Lung microvascular endothelial cell (primary cell): ENCODE measurements around the gene KAT6B. TPM values are rescaled to one million over a fixed set of nuclear protein-coding genes. Genes with fewer than 3 reads are reported as not detected.
"Not testable (repeated sequence)": the region's sequence is repeated elsewhere in the genome, so short reads cannot be mapped to it uniquely, and the experiment has no call there.

Experiments
- DNase-seq, 2 donors: peaks; one replicate each; pipeline versions ENCODE4 v3.0.0 to v3.0.0-alpha.2; 2010; ENCODE audit warnings: low read depth in 2 of 2
- total RNA-seq: library from RNA; depleted of rRNA; stranded (reverse); fragments of >200 nt; gene quantifications from 2 replicates; pipeline ENCODE4 v1.2.1, GENCODE V29; 2014

The KAT6B gene
- 7.6 and 20.0 TPM in 2 replicates for total RNA-seq

DNA sequence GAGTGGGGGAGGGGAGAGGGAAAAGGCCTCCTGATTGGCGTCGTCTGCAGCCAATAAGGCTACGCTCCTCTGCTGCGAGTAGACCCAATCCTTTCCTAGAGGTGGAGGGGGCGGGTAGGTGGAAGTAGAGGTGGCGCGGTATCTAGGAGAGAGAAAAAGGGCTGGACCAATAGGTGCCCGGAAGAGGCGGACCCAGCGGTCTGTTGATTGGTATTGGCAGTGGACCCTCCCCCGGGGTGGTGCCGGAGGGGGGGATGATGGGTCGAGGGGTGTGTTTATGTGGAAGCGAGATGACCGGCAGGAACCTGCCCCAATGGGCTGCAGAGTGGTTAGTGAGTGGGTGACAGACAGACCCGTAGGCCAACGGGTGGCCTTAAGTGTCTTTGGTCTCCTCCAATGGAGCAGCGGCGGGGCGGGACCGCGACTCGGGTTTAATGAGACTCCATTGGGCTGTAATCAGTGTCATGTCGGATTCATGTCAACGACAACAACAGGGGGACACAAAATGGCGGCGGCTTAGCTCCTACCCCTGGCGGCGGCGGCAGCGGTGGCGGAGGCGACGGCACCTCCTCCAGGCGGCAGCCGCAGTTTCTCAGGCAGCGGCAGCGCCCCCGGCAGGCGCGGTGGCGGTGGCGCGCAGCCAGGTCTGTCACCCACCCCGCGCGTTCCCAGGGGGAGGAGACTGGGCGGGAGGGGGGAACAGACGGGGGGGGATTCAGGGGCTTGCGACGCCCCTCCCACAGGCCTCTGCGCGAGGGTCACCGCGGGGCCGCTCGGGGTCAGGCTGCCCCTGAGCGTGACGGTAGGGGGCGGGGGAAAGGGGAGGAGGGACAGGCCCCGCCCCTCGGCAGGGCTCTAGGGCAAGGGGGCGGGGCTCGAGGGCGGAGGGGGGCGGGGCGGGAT lies at the start of gene KAT6B:
Gene KAT6B (plus strand): TSS at position 459 of the 903 bp plus-strand sequence. CDS start 16,258 bp downstream, outside the sequence.
- DNase-seq: peak; percentile 100

DNA sequence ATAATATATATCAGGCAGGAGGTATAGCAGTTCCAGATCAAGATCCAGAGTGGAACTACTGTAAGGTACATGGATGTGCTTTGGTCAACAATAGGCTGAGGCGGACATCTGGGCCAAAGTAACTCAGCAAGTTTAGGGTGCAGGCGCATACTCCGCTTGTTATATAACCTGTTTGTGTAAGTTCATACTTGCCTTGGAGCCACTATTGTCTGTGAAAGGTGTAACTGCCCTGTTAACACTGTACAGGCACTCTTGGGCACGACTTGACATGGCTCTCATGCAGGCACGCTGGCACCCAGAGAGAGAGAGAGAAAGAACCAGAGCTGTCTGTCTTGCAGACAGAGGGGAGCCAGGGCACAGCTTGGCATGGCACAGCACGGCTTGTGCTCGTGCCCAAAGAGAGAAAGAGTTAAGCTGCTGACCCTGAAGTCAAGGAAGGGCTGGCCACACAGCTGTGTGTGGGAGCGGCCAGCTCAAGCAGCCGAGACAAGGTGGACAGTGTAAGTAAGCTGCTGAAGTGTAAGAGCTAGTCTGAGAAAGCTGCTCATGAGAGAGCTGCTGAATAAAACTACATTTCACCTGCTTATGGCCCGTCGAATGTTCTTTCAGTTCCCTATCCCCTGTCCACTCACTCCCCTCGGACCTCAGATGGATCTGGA lies 47.8 kb upstream of the KAT6B start:
- no peak for DNase-seq

DNA sequence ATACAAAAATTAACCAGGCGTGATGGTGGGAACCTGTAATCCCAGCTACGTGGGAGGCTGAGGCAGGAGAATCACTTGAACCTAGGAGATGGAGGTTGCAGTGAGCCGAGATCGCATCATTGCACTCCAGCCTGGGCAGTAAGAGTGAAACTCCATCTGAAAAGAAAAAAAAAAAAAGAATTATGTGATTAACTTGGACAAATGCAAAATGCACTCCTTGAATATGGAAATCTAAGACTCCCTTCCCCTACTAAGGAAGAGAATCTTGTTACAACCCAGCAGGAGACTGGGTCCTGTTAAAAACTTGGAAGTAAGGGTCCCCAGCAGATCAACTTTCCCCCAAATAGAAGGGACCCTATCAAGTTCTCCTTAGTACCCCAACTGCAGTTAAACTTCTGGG lies 44.5 kb upstream of the KAT6B start:
- DNase-seq: not testable (repeated sequence)

DNA sequence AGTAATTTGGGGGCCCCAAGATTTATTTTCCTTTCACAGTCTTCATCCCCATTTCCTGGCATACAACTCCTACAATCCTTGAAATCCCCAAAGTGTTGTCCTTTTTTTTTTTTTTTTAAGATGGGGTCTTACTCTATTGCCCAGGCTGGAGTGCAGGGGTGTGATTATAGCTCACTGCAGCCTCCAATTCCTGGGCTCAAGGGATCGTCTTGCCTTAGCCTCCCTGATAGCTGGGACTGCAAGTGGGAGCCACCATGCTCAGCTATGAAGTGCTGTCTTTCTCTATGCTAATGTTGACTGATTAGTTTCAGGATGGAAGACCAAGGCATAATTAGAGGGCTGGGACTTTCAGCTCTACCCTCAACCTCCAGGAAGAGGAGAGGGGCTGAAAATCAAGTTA lies 41.9 kb upstream of the KAT6B start:
- DNase-seq: no peak

DNA sequence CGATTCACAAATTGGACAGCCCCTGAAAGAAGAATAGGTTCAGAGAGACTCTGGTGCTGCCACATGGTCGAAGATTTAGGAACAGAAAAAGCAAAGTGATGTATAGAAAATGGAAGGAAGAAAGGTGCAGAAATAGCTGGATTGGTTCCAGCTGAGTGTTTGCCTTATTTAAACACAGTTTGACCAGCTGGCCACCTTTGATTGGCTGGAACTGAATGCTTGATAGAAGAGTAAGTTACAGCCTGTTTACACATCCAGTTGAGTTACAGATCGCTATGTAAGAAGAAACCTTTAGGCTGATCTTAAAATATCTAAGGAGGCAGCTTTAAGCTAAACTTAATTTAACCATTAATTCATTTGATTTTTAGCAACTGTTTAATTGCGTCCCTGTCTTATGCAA lies 40.3 kb upstream of the KAT6B start:
- no peak for DNase-seq

DNA sequence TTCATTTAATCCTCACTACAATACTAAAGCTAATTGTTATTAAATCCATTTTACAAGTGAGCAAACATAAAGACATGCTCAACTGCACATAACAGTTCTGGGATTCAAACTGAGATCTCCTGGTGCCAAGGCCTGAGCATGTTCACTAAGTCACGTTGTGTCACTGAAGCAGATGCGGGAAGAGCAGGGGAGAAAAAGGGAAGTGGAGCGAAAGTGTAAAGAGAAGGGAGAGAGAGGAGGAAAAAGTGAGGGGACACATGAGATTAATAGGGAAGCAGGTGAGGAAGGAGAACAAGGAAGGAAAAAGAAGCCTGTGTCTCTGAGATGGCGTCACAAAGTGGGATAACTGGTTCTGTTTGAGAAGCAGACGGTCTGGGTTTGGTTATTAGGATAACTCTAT lies 38.9 kb upstream of the KAT6B start:
- no peak for DNase-seq

DNA sequence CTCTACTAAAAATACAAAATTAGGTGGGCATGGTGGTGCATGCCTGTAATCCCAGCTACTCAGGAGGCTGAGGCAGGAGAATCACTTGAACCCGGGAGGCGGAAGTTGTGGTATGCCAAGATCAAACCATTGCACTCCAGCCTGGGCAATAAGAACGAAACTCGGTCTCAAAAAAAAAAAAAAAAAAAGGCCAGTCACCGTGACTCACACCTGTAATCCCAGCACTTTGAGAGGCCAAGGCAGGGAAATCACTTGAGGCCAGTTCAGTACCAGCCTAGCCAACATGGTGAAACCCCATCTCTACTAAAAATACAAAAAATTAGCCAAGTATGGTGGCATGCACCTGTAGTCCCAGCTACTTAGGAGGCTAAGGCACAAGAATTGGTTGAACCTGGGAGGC lies 34.4 kb upstream of the KAT6B start:
- DNase-seq: not testable (repeated sequence)

DNA sequence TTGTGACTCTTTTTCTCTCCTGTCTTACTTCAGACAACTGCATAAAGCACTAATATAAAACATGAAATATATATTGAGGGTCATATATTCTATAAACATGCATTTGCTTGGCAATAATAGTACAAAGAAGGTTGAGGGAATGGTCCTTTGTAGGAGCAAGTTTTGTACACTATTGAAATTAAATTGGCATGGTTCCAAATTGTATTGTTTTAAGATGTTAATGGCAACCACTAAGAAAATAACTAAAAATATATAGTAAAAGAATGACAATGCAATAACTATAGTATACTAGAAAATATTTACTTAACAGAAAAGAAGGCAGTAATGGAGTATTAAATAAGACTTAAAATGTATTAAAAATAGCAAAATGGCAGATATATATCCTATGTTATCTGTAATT lies 33.7 kb upstream of the KAT6B start:
- DNase-seq: no peak

DNA sequence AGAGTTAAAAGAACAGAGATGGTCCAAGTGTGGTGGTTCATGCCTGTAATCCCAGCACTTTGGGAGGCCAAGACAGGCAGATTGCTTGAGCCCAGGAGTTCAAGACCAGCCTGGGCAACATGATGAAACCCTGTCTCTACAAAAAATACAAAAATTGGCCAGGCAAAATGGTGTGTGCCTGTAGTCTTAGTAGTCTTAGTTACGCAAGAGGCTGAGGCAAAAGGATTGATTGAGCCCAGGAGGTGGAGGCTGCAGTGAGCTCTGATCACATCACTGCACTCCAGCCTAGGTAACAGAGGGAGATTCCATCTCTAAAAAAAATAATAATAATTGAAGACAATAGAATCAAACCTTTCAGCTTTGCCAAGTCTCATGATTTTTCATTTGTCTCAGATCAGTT lies 33.2 kb upstream of the KAT6B start:
- DNase-seq: not testable (repeated sequence)

DNA sequence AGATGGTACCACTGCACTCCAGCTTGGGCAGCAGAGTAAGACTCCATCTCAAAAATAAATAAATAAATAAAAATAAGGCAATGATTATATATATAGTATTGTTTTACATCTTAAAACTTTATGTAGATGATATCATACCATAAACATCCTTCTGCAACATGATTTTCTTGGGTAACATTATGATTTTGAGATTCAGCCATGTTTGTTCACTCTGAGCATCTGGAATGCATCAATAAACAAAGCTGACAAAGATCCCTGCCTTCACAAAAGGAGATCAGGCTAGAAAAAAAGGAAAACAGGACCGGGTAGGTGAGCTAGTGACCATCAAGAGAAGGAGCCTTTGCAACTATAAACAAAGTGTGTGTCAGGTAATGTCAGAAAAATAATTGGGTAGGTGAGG lies 31.9 kb upstream of the KAT6B start:
- no peak for DNase-seq

DNA sequence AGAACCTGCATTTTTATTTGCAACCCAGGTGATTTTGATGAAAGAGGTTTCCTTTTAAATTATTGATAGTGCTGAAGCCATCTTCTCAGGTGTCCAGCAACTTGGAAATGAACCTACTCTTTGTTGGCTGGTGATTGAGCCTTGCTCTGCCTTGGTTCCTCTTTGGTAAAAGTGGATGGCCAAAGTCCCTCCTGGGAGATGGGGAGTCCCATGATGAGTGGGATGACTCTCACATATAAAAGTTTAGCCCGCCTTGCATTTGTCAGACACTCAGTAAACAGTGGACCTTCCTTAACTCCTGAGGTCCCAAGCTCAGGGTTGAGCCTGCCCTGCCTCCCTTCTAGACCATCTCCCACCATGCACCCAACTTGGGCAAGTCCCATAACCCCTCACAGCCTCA lies 28.9 kb upstream of the KAT6B start:
- no peak for DNase-seq

DNA sequence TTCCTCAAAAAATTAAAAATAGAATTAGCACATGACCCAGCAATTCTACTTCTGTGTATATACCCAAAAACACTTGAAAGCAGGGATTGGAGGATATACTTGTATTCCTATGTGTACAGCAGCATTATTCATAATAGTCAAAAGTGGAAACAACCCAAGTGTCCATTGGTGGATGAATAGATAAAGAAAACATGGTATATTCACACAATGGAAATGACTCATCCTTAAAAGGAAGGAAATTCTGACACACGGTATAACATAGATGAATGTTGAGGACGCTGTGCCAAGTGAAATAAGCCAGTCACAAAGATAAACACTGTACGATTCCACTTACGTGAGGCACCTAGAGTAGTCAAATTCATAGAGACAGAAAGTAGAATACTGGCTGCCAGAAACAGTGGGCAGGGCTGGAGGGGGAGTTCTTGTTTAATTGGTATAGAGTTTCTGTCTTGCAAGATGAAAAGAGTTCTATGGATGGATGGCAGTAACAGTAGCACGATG lies 26.6 kb upstream of the KAT6B start:
- DNase-seq: peak; percentile 96 to 98

DNA sequence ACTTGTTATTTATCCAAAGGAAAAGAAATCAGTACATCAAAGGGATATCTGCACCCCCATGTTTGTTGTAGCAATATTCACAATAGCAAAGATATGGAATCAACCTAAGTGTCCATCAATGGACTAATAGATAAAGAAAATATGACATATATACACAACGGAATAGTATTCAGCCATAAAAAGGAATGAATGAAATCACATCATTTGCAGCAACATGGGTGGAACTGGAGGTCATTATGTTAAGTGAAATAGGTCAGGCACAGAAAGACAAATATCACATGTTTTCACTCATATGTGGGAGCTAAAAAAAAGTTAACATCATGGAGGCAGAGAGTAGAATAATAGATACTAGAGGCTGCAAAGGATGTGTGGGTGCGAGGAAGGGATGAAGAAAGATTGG lies 25.0 kb upstream of the KAT6B start:
- no peak for DNase-seq

DNA sequence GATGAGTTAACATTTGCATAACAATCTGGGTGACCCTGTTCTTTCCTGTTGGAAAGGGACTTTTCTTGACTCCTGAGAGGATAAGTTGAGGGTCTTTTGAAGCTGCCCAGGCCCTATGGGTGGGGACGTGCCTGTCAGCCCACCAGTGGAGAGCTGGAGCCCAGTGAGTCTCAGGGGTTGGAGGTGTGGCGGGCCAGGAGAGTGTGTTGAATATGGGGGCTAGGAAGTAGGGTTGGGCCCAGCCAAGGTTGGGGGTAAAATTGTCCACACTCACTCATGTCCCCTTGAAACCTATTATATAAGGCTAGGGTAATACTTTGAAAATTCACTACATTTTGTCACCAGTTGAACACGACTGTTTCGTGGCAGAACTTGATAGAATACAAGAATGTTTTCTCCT lies 17.9 kb upstream of the KAT6B start:
- DNase-seq: no peak

DNA sequence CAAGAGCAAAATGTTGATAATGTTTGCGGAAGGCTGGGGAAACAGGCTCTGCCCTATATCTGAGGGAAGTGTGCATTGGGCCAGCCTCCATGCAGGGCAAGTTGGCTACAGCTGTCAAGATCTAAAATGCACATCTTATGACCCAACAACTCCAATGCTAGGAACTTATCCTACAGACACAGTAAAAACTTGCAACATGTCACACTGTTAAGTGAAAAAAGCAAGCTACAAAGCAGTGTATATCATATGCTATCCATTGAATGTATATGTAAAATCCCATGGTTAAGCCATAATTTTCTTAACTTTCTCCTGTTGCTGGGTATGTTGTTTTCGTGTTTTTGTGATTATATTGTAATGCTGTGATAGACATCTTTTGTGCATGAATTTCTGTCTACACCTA lies 16.3 kb upstream of the KAT6B start:
- no peak for DNase-seq

DNA sequence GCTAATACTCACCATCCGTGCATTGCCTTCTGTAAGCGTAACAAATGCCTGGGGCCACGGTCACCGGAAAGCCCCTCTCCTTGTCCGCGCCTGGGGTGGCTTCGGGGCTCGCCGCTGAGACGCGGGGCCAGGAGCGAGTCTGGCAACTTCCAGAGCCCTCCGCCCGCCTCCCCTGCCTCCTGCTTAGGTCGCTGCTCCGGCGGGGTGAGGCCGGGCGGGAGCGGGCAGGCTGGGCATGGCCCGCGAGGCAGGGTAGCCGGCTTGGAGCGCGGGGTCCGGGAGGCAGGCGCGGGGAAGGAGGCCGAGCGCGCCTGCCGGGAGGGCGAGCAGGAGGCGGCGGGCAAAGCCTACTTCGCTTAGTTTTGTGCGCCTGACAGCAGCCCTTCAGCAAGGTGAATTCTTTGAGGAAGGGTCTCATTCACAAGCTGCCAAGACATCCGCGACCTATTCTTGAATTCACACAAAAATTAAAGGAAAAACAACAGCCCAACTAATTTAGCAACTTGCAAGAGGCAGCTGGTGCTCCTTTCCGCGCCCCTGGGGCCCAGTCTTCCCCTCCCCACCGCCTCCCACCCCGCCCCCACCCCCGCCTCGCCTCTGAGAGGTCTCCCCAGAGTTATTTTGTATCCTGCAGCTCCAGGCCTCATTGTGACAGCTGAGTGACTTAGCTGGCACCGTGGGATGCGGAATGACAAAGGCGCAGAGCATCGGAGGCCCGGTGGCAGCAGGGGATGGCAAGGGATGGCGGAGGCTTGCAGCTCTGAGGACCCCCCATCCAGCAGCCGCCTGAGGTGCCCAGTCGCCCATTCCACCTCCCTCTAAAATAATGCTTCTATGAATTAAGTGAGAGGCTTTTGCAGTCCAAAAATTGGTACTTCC lies 12.8 kb upstream of the KAT6B start:
- DNase-seq: no peak

DNA sequence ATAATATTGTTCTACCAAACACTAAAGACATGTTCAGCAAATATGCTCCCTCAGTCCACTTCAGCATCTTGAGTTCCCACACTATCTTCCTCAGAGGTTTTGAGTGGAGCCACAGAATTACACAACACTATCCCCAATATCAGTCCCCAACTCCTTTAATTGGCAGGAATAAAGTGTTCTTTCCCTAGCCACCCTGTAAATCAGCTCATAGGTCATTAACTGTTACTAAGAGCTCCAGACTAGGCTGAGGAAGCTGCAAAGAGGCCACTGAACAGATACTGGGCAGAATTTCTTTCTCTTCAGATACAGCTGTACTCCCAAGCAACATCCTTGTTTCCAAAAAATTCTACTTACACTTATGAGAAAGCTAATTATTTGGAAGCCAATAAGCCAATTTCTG lies 11.6 kb upstream of the KAT6B start:
- no peak for DNase-seq

DNA sequence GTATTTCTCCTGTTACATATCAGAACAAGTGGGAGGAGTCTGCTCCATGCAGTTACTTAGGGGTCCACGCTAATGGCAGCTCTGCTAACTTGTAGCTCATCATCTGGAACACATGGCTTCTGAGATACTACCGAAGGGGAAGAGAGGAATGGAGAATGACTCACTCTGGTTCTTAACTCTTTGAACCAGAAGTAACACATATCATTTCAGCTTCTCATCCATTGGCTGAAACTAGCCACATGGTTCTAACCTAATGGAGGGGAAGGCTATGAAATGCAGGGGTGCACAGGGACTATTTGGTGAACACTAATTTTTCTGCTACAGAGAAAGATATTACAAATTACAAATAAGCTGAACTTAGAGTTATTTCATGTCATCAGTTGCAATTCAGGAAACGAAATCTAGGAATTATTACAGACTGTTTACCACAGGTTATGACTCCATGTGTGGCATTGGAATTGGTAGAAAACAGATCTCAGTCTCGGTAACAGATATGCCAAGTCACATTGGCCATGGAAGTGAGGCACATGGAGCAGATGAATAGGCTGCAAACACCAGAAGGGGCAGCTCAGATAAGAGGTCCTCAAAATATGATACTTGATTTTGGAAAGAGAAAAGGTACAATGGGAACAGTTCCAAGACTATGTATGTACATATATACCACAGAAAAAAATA lies 9.4 kb upstream of the KAT6B start:
- no peak for DNase-seq

DNA sequence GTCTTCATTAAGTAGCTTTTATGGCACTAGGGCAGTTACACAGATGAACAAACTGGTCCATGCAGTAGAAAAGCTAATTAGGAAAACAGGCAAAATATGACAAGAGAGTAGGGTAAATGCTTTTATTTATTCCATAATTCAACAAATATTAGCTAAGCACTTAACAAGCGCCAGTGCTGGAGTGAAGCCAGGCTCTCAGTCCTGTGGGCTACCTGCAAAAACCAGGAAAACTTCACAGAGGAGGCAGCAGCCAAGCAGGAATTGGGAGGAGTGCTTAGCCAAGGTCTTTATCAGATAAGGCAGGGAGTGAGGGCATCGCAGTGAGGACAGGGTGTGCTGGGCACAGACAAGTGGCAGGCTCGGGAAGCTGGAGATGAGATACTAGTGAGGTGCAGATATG lies 4.9 kb upstream of the KAT6B start:
- DNase-seq: no peak

DNA sequence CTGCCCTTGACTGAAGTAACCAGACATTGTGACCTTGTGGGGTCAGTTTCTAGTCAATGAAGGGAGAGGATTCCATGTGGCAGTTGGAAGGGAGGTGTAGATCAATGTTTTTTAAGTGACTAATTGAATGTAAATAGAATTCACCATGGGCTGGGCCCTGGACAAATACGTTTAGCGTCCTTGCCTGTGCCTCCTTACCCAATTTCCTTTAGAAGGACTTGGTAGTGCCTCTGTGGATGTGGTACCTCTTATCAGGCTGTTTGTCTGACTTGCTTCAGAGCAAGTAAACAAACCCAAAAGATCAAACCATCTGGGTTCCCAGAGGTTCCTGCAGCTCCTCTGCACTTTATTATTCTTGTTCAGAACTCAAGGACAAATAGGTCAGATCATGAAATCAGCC lies 4.3 kb upstream of the KAT6B start:
- DNase-seq: no peak

DNA sequence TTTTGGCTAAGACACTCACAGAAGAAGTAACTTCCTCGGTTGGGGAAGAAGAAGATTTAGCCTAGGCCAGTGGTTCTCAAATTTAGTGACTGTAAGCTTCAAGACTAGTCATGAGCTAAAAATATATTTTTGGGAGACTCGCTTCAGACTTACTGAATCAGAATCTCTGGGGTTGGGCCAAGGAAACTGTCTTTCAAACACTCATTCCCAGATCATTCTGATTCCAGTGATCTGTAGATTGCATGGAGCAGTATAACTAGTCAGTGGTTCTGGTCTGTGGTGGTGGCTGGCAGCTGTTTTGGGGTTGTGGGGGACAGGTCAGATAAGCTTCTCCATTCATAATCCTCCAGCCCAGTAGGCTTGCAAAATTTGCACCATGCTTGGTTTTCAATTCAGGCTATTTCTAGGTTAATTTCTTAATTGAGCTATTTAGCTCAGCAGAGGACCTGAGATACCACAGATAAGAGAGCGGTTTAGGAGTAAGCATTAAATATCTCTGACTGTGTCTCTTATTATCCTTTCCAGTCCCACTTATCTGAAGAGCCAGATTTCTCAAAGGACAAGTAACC lies 3.8 kb upstream of the KAT6B start:
- no peak for DNase-seq
